ENCODE measurements around the gene NADK. TPM values are rescaled to one million over a fixed set of nuclear protein-coding genes. Genes with fewer than 3 reads are reported as not detected.
"Not testable (repeated sequence)": the region's sequence is repeated elsewhere in the genome, so short reads cannot be mapped to it uniquely, and the experiment has no call there.

NADK gene
- total and polyA plus RNA-seq, 5 experiments from 2014 or later = 18.3 to 53.9 (median 25.4) TPM

DNA sequence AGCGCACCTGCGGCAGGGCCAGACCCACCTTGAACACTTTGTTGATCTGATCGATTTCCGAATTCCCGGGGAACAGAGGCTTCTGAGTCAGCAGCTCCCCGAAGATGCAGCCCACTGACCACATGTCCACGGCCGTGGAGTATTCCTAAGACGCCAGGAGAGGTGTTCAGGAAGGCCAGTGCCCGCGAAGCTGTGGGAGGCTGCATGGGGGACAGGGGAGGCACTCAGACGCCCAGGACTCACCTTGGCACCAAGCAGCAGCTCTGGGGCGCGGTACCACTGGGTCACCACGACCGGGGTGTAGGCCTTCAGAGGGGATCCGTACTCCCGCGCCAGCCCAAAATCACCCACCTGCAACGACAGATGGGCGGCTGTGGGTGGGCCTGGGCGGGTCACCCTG is 74.5 kb downstream of the NADK start:
- no peak for DNase-seq
- H3K4me3 Mint-ChIP-seq = no peak overlapping the region
- peak overlapping the region in 1 of 10 donors; percentile 17 for H3K27ac Mint-ChIP-seq
- peaks cover 0 to 1% (median under 1%) of the 10 kb centered on the region in 4 donors for H3K4me1 Mint-ChIP-seq
- peaks cover 0 to 11% (median 2%) of the 10 kb centered on the region in 3 donors for H3K36me3 Mint-ChIP-seq
- H3K27me3 Mint-ChIP-seq = no peaks in the 10 kb centered on the region
- ATAC-seq = no peak
- POLR2A ChIA-PET = no interaction called here
- no peaks in the 10 kb centered on the region for H3K9me3 Mint-ChIP-seq

DNA sequence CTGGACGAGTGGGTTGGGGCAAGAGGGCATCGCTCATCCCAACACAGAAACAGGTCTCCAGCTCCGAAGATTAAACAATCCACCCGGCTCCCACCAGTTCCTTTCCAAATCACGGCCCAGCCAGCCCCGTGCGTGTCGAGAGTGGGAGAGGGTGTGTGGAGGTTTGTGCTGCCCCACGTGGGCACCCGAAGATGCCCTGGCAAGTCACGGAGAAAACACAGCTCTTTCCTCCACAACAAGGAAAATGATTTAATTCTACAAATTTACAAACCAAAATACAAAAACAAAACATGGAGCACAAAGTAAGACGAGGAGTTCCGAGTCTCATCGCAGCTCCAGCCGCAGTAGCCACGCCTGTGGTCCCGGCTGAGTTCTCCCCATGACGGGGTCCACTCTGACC is 75.8 kb downstream of the NADK start:
- not testable (repeated sequence) for H3K27ac Mint-ChIP-seq, H3K36me3 Mint-ChIP-seq, H3K27me3 Mint-ChIP-seq, H3K4me1 Mint-ChIP-seq, H3K9me3 Mint-ChIP-seq, H3K4me3 Mint-ChIP-seq, DNase-seq, ATAC-seq
- POLR2A ChIA-PET = interaction anchor here (0.6 kb wide), 1 partner anchor 23 kb away, joined by 4 read pairs; no protein-coding TSS in a partner anchor

Other genes with a start within 250 kb of the NADK start
- 1 to 10 TPM; 3.4 TPM for gene TMEM240, start 237.8 kb downstream of the NADK start, total RNA-seq
- gene TMEM240, start 237.8 kb downstream of the NADK start, polyA plus RNA-seq = not detected
- 100 to 1,000 TPM; 158 to 162 TPM for gene SSU72, start 203.6 kb downstream of the NADK start, total RNA-seq
- 100 to 1,000 TPM; 219 to 290 (median 248) TPM for gene SSU72, start 203.6 kb downstream of the NADK start, polyA plus RNA-seq
- gene FNDC10, start 178.3 kb downstream of the NADK start, total RNA-seq = 1 to 10 TPM; 3.7 to 3.8 TPM
- 1 to 10 TPM in 1 of 3 donors, under 1 TPM in 2; 0.75 to 2.4 (median 0.89) TPM for gene FNDC10, start 178.3 kb downstream of the NADK start, polyA plus RNA-seq
- 100 to 1,000 TPM; 109 to 122 TPM for gene MIB2, start 163.0 kb downstream of the NADK start, total RNA-seq
- 10 to 100 TPM; 23.6 to 31.1 (median 27.2) TPM for gene MIB2, start 163.0 kb downstream of the NADK start, polyA plus RNA-seq
- 1 to 10 TPM; 3.6 to 6.1 TPM for gene MMP23B, start 146.3 kb downstream of the NADK start, total RNA-seq
- 1 to 10 TPM in 2 of 3 donors, not detected in 1; 1.1 to 2.4 TPM for gene MMP23B, start 146.3 kb downstream of the NADK start, polyA plus RNA-seq
- gene CDK11B, start 119.5 kb downstream of the NADK start, total RNA-seq = 10 to 100 TPM; 43.6 to 44.3 TPM
- gene CDK11B, start 119.5 kb downstream of the NADK start, polyA plus RNA-seq = 10 to 100 TPM; 11.8 to 19.7 (median 12.7) TPM
- 100 to 1,000 TPM; 106 to 110 TPM for gene SLC35E2B, start 85.7 kb downstream of the NADK start, total RNA-seq
- gene SLC35E2B, start 85.7 kb downstream of the NADK start, polyA plus RNA-seq = 10 to 100 TPM; 30.2 to 45.1 (median 36.7) TPM
- 100 to 1,000 TPM; 162 to 173 TPM for gene CDK11A, start 54.1 kb downstream of the NADK start, total RNA-seq
- 10 to 100 TPM; 14.2 to 28.6 (median 14.4) TPM for gene CDK11A, start 54.1 kb downstream of the NADK start, polyA plus RNA-seq
- gene GNB1, start 112.6 kb upstream of the NADK start, total RNA-seq = 100 to 1,000 TPM; 231 to 232 TPM
- 100 to 1,000 TPM in 2 of 3 donors, 10 to 100 TPM in 1; 45.9 to 107 (median 105) TPM for gene GNB1, start 112.6 kb upstream of the NADK start, polyA plus RNA-seq
- gene CALML6, start 136.8 kb upstream of the NADK start, total RNA-seq = 1 to 10 TPM; 1.4 to 1.6 TPM
- not detected for gene CALML6, start 136.8 kb upstream of the NADK start, polyA plus RNA-seq
- 1 to 10 TPM in 1 of 2 experiments, not detected in 1; 1.0 TPM for gene TMEM52, start 140.8 kb upstream of the NADK start, total RNA-seq
- under 1 TPM in 2 of 3 donors, not detected in 1; 0.20 to 0.53 TPM for gene TMEM52, start 140.8 kb upstream of the NADK start, polyA plus RNA-seq
- gene CFAP74, start 225.3 kb upstream of the NADK start, total RNA-seq = not detected
- gene CFAP74, start 225.3 kb upstream of the NADK start, polyA plus RNA-seq = not detected
- not detected for gene GABRD, start 240.9 kb upstream of the NADK start, total RNA-seq
- not detected for gene GABRD, start 240.9 kb upstream of the NADK start, polyA plus RNA-seq

Data from naive thymus-derived CD8-positive, alpha-beta T cell (primary cell).